ENCODE data around the gene PDZD2.
A peak's percentile ranks its signal among the peaks of the same experiment; 100 is the strongest.
"Not testable (repeated sequence)": the region's sequence is repeated elsewhere in the genome, so short reads cannot be mapped to it uniquely, and the experiment has no call there.

PDZD2 gene

DNA sequence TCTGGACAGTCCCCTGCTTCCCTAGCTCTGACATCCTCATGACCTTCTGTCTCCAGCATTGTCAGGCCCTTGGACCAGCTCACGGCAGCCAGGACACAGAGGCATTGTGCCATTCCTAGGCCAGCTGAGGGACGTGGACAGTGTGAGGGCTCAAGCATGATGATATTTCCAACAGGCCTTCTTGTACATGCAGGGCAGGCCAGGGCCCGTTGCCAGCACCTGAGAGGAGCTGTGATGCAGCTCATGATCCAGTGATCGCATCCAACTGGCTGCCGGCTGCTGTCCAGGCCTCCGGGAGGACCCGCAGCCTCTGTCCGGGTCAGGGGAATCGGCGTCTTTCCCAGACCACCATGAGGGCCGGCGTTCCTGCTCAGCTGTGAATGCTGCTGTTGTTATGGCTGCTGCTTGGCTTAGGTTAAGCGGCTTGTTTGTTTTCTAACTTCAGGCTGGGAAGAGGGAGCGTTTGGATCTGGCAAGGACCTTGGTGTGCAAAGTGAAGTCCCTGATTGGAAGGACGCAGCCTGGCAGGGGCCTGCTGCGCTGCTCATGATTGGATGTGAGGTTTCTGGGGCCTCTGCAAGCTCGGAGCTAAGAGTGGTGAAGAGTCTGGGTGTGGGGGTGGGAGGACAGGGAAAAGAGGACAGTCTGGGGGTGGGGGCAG lies 53.8 kb downstream of the PDZD2 start:
- peak; percentile 71 for DNase-seq

DNA sequence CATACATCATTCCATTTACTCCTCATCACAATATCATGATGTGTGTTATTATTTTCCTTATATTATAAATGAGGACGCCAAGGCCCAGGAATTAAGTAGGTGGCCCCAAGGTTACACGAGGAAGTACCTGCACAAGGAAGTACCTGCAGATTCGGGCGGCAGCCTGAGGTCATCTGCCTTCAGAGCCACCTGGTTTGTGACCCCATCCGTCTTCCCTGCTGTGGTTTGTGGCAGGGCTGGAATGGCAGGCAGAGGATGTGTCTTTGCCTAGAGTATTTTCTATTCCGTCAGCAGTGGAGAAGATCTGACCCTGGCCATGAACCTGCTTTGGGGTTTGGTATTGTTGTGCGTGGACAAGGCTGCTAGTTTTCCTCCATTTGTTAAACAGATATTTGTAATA lies 59.7 kb downstream of the PDZD2 start:
- no peak for DNase-seq

DNA sequence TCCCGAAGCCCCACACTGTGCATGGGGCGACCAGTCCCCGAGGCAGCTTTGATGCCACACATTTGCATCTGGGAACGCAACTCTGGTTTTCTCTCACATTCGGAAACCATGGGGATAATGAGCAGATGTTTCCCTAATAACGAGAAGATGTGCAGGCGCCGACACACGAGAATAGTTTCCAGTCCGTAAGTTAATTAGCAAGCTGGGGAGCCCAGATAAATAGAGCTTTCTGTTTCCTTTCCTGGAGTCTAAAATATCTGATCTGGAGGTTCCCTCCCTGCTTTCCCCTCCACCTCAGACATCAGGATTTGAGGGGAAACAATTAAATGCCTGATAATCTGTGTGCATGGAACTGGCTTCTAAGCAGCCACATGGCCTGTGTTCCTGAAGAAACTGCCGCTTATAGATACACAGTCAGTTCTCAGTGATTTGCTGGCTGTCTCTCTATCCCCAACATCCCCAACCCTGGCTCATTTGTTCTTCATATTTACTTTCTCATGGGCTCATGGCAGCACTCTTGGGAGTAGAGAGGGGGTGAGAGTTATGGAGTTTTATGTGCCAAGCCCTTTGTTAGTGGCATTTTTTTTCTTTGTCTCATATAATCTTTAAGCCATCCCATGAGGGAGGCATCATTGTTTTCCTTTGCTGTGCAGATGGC lies 62.8 kb downstream of the PDZD2 start:
- no peak for DNase-seq

DNA sequence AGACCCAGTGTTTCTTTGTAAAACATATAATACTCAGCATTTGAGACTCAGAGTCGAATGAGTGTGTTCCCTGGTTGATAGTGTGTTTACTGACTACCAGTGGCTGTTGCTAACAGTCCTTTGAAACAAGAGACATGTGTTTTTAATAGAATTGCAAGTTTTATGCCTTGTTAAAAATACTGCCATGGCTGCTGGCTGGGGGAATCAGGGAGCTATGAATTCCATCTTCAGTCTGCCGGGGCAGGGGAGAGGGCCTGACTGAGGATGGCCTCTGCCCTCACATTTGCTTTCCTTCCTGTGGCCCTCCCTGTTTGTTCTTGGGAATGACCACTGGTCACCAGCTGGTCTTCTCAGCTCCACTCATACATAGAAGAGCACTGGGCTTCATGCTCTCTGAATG lies 63.8 kb downstream of the PDZD2 start:
- no peak for DNase-seq

DNA sequence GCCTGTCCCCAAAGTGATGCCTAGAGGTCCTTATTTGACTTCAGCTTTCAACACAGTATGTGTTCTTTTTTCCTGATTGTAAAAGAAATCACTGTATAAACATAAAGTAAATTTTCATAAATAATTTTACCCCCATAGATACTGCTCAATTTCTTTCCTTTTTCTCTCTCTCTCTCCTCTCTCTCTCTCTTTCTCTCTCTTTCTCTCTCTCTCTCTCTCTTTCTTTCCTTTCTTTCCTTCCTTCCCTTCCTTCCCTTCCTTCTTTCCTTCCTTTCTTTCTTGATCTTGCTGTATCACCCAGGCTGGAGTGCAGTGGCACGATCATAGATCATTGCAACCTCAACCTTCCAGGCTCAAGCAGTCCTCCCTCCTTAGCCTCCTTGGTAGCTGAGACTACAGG lies 64.8 kb downstream of the PDZD2 start:
- DNase-seq, result no peak

DNA sequence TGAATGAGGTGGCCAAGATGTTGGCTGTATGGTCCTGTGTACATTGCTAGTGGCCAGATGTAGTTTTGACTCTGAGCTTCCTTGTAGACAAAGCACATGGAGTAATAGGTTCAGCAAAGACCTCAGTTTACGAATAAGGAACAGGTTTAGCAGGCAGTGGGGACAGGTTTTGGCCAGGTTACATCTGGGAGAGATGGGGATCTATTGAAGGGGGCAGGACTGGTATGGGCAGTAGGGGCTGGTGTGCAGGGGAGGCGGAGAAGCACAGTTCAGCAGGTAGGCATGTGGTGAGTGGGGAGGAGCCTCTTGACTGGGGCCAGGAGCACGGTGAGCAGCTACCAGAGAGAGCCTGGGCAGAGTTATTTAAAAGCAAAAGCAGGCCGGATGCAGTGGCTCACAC lies 67.3 kb downstream of the PDZD2 start:
- DNase-seq, result no peak

DNA sequence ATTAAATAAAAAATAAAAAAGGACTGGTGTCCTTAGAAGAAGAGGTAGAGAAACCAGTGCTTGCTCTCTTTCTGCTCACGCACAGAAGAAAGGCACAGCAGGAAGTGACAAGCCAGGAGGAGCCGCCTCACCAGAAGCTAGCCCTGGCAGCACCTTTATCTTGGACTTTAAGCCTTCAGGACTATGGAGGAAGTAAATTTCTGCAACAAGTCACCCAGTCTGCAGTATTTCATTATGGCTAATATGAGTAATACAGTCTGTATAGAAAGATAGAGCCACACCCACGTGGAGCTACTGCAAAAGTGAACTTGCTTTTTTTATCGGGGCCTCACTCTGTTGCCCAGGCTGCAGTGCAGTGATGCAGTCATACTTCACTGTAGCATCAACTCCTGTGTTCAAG lies 68.4 kb downstream of the PDZD2 start:
- DNase-seq, result no peak

DNA sequence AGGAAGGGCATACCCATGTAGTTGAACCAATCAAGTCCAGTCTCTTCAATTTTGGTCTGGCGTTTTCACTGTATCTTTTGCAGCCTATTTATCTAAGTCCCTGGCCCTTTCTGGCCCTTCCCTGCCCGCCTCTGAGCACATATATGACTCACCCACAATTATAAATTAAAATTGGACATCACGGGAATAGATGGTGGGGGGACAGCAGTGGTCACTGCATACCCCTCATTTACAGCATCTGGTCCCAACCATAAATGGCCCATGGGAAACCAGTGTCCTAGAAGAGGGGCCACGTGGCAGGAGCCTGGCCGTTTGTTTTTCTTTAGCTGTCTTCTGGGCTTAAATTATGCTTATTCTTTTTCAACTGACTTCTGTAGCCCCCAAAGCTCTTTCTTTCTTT lies 69.2 kb downstream of the PDZD2 start:
- no peak for DNase-seq

DNA sequence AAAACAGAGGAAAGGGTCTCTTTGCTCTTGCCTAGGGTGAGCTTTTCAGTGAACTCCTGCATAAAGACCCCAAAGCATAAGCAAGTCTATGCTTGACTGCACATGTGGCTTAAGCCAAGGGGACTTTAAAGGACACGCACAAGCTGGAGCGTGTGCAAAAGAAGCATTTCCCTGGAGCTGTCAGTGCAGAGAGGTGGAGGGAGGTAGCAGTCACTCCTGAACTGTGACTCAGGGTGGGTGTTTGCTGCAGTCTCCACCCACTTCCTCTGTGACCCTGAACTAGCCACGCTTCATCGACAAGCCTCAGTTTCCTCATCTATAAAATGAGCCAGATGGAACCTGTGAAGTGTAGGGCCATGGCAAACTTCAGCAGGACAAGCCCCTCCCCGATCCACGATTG lies 72.4 kb downstream of the PDZD2 start:
- no peak for DNase-seq

DNA sequence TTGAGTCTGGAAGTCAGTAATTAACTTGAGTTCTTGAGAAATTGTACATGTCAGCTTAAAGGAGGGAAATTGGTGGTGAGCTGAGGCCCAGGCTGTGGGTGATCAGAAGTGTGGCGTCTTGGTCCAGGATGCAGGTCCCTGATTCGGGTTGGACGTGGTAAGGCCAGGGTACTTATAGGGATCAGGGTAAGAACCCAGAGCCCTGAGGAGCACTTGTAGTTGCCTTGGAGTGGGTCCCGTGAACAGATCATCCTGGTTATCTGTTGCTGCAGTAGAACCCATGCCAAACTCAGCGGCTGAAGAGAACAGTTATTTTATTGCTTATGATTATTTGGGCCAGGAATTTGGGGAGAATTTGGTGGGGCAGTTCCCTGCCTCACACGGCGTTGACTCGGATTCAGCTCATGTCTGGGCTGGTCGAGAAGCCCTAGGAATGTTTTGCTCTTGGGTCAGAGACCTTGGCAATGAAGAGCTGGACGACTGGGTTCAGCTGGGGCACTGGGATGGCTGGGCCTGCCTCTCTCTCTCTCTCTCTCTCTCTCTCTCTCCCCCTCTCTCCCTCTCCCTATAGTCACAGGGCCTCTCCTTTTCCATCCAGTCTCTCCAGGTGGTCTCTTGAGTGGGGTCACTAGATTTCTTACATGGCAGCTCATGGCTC lies 73.1 kb downstream of the PDZD2 start:
- no peak for DNase-seq

DNA sequence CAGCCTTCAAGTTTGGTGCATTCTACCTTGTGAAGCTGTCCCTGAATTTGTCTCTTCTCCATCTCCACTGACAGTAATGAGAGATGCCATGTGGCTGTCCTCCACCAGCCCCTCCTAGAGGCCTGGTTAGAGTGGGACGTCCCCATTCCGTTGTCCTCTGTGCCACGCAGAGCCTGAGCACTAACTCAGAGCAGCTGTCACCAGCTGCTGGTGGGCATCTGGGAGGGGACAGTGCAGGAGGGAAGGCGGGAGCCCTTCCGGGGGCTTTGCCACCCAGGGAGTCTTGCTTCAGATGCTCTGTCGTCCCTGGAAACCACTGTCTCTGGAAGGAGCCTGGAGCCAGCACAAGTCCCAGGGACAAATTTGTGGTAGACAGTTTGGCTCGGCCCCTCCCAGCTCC lies 78.6 kb downstream of the PDZD2 start:
- DNase-seq, result no peak

DNA sequence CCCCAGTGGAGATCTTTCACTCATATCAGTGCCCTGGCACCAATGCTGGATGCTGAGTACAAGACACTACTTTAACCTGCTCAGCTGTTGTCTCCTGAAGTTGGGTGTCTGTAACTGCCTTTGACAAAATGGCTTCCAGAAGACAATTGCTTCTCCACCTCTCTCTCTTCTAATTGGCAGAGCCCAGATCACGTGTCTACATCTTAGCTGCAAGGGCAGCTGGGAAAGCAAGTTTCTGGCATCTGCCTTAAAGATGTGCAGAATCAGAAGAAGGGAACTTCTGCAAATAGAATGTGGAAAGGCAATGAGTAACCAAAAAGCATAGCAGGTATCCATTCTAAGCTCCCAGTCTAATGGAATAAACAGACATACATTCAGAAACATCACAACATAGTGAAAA lies 81.1 kb downstream of the PDZD2 start:
- DNase-seq, result no peak

DNA sequence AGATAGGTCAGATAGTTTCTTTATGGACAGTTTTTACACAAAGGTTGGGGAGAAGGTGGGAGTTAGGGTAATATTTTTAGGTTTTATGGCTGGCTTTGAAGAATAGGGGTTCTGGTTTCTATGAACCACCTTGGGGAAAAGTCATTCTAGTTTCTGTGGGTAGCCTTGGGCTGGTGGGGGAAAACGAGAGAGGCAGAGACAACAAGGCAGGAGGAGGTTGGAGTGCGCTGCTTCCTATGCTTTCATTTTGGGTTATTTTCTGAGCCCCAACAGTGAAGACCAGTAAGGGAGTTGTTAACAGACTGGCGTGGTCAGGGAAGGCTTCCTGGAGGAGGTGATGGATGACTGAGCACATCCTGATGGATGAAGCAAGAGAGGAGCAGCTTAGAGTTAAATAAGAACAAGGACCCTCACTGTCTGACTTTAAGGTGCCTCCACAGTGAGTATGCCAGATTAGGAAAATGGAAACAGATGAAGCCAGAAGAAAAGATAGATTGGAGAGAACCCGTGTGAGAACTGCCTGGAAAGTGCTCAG lies 81.9 kb downstream of the PDZD2 start:
- no peak for DNase-seq

DNA sequence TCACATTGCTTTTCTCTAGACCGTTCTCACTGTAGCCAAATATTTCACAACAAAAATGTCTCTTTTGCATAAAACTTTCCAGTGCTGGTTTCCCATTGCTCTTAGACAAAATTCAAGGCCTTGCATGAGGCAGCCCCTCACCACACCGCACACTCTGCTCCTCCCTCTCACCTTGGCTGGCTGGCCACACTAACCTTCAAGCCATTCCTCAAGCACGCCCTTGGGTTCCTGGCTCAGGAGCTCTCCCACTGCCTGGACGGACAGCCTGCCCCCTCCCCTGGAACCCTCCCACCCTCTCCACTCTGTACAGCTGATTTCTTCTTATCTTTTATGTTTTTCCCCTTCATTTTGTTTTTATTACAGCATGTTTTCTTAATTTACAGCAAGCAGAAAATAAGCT lies 83.2 kb downstream of the PDZD2 start:
- no peak for DNase-seq

DNA sequence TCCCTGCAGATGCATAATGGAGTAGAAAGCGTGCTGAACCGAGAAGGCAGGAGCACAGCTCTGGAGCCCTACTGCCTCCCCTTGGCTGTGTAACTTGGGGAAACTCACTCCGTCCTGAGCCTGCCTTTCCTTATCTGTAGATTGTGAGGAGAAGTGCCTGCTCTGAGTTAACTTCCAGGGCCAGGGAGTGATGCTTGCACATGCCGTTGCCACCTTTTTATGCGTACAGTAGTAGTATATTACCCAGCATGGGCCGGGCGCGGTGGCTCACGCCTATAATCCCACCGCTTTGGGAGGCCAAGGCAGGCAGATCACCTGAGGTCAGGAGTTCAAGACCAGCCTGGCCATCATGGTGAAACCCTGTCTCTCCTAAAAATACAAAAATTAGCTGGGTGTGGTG lies 87.1 kb downstream of the PDZD2 start:
- DNase-seq, result no peak

DNA sequence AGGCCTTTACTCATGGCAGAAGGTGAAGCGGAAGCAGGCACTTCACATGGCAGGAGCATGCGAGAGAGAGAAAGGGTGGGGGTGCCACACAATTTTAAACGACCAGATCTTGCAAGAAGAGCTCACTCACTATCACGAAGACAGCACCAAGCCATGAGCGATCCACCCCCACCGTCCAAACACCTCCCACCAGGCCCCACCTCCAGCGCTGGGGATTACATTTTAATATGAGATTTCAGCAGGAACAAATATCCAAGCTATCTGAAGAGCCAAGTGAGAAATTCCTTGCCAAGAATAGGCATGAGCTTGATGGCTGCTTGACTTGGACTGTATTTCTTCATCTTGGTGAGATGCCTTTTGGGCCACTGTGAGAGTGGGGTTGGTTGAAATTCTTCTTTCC lies 88.0 kb downstream of the PDZD2 start:
- no peak for DNase-seq

DNA sequence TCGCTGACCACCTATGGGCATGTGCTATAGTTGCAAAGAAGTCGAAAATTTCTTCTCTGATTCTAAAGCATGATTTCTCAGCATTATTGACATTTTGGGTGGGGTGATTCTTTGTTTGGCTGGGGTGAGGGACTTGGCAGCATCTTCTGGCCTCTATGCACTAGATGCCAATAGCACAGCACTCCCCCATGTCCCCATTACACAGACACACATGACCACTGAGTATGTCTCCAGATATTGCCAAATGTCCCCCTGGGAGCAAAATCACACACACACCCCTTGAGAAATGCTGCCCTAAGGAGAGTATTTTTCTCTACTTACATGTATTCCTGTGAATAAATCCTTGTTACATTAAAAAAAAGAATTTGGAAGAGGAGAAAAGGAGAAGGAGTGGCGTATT lies 89.1 kb downstream of the PDZD2 start:
- no peak for DNase-seq

DNA sequence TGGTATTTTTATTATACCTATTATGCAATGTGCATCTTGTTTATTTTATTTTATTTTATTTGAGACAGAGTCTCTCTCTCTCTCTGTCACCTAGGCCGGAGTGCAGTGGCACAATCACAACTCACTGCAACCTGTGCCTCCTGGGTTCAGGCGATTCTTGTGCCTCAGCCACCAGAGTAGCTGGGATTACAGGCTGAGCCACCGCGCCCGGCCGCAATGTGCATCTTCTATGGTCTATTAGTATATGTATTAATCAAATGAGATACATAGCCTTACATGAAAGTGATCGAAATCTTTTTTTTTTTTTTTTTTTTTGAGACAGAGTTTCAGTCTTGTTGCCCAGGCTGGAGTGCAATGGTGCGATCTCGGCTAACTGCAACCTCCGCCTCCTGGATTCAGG lies 89.9 kb downstream of the PDZD2 start:
- not testable (repeated sequence) for DNase-seq

DNA sequence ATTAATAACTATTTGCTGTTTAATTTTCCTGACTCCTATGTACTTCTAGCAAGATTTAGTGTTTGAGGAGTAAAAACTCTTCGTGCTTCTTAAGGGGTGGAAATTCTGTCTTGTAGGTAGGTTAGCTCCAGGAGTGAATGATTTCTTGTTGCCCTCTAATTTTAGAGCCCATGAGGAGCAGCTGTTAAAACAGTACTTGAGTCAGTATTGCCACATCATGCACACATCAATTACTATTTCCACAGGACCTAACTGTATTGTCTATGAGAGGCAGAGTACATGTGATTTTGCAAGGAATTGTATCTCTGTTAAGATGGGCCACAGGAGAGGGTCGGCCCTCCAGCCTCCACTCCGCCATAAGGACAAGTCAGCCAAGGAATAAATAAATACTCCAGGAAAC lies 91.2 kb downstream of the PDZD2 start:
- no peak for DNase-seq

DNA sequence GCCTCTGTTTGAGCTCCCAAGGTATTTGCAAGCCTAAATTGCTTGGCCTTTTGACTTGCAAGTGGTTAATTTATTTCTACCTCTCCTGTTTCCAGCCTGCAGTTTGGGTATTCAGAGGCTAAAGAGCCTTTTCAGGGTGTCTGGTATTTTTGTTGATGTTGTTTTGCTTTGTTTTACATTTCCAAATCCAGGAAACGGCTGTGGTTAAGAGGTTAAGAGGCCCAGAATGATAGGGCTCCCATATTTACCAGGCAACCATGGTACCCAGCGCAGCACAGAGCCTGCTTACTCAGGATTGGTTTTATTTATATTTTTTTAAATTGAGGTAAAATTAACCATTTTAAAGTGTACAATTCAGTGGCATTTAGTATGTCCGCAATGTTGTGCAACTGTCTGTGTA lies 92.1 kb downstream of the PDZD2 start:
- no peak for DNase-seq

DNA sequence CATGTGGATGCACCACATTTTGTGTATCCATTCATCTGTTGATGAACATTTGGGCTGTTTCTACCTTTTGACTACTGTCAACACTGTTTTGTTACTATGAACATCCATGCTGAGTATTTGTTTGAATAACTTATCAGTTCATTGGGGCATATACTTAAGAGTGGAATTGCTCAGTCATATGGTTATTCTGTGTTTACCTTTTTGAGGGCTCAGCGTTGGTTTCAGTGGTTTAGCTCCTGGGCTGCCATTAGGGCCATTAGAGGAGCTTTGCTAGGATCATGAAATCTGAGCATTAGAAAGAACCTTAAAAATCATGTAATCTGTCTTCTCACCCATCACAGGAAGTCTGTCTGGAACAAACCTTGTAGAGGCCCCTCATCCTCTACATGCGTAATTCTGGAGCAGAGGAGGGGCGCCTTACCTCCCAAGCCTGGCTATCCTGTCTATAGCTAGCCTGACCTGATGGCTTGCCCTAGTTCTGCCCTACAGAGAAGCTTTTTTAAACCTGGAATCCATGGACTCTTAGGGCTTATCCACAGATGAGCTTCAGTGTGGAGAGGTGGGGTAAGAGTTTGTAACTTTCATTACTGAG lies 92.9 kb downstream of the PDZD2 start:
- DNase-seq, result no peak

DNA sequence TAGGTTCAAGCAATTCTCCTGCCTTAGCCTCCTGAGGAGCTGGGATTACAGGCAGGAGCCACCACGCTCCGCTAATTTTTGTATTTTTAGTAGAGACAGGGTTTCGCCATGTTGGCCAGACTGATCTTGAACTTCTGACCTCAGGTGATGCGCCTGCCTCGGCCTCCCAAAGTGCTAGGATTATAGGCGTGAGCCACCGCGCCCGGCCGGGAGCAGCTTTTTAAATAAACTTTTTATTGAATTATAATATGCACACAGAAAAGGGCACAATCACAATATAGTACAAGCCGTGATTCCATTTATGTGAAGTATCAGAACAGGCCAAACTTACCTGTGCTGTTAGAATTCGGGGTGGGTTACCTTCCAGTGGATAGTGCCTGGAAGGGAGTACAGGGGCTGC lies 93.9 kb downstream of the PDZD2 start:
- not testable (repeated sequence) for DNase-seq

DNA sequence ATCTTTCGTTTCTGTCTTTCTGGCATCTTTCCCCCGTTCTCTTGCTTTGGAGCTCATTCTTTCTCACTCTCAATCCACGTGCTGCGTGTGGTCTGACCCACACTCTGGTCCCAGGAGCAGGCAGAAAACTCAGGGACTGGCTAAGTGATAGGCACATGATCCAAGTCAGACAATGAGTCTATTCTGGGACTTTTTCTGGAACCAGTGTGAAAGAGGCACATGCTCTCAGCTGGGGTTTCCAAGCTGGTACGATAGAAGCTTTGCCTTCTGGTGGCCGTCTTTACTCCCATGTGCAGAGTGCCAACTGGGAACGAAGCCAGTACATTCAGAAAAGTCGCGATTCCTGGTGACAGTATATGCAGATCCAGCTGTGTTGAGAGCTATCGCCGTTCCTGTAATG lies 94.4 kb downstream of the PDZD2 start:
- no peak for DNase-seq

DNA sequence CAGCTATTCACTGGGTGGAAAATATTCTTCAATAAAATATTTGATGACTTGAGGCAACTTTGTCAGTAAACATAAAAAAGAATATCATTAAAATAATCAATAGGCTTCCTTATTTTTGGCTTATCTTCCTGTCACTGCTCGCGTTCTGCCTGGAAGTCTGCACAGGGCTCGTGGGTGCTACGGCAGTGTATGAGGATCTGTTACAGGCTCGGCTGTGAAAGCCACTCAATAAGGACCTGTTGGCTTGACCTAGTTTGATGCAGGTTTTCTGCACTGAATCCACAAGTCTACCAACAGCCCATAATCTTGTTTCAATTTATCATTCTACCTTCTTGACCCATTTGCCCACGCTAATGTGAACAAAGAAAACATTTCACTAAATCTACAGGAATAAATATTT lies 97.2 kb downstream of the PDZD2 start:
- DNase-seq, result no peak
